CD4-positive, CD25-positive, alpha-beta regulatory T cell (primary cell): ENCODE data around the gene ATXN10. TPM values are rescaled to one million over a fixed set of nuclear protein-coding genes. Genes with fewer than 3 reads are reported as not detected.
A peak's percentile ranks its signal among the peaks of the same experiment; 100 is the strongest.

Source experiments
- ATAC-seq, 2 donors: fragments of 150-1000 bp; cut with Tn5 transposase; one replicate each; pipeline ENCODE4 v1.10.0; 2021; ENCODE audit warnings: low read depth in 2 of 2, moderate number of reproducible peaks in 2 of 2, moderate library complexity in 1 of 2
- DNase-seq, 3 donors: peaks; one replicate each; pipeline versions ENCODE4 v3.0.0 to v3.0.0-alpha.2; 2012 to 2022; ENCODE audit warnings: mixed read lengths in 1 of 3
- H3K27ac ChIP-seq: one replicate; pipeline ENCODE4 v1.7.0; 2013; ENCODE audit warnings: mild to moderate bottlenecking, low read length; ENCODE audit not compliant: insufficient read depth, poor library complexity, severe bottlenecking
- H3K27me3 ChIP-seq: one replicate; pipeline ENCODE4 v1.7.0; 2013; ENCODE audit warnings: low read length; ENCODE audit not compliant: control insufficient read depth, insufficient read depth
- H3K36me3 ChIP-seq: one replicate; pipeline ENCODE4 v1.7.0; 2013; ENCODE audit warnings: mild to moderate bottlenecking, low read length, moderate library complexity; ENCODE audit not compliant: control insufficient read depth, insufficient read depth
- H3K4me1 ChIP-seq: 2 replicates; pipeline ENCODE4 v1.7.0; 2013; ENCODE audit warnings: mild to moderate bottlenecking, low read length; ENCODE audit not compliant: insufficient read depth, control insufficient read depth, poor library complexity, severe bottlenecking
- H3K4me3 ChIP-seq: one replicate; pipeline ENCODE4 v1.7.0; 2013; ENCODE audit warnings: low read depth, mild to moderate bottlenecking, low read length, moderate library complexity
- H3K9me3 ChIP-seq, 2 experiments: 1 replicate in 1 of 2; 2 replicates in 1 of 2; pipeline ENCODE4 v1.7.0; 2013; ENCODE audit warnings: low read length in 2 of 2, mild to moderate bottlenecking in 1 of 2, moderate library complexity in 1 of 2; ENCODE audit not compliant: control insufficient read depth in 2 of 2
- H3K27ac Mint-ChIP-seq, 3 donors: one replicate each; pipeline ENCODE4 v1.8.0; 2020 to 2022; ENCODE audit warnings: mild to moderate bottlenecking in 3 of 3, mixed read lengths in 3 of 3, moderate library complexity in 2 of 3
- H3K27me3 Mint-ChIP-seq: one replicate; pipeline ENCODE4 v1.8.0; 2022; ENCODE audit warnings: mild to moderate bottlenecking, mixed read lengths
- H3K36me3 Mint-ChIP-seq: one replicate; pipeline ENCODE4 v1.8.0; 2020; ENCODE audit warnings: mixed read lengths
- H3K4me1 Mint-ChIP-seq, 4 donors: one replicate each; pipeline ENCODE4 v1.8.0; 2020 to 2022; ENCODE audit warnings: mixed read lengths in 4 of 4, mild to moderate bottlenecking in 1 of 4
- H3K4me3 Mint-ChIP-seq, 4 donors: one replicate each; pipeline ENCODE4 v1.8.0; 2020 to 2022; ENCODE audit warnings: mild to moderate bottlenecking in 4 of 4, mixed read lengths in 4 of 4, moderate library complexity in 3 of 4
- H3K9me3 Mint-ChIP-seq, 7 donors: one replicate each; pipeline ENCODE4 v1.8.0; 2020 to 2022; ENCODE audit warnings: mixed read lengths in 7 of 7, mild to moderate bottlenecking in 3 of 7, moderate library complexity in 2 of 7
- polyA plus RNA-seq, 4 donors: library from polyadenylated mRNA; unstranded; fragments of 300-500 nt; fragmentation: Illumina TruSeq; gene quantifications; one replicate each; pipeline ENCODE4 v1.2.3, GENCODE V29; 2021
- total RNA-seq: library from RNA; stranded (reverse); gene quantifications from one replicate; pipeline ENCODE4 v1.2.3, GENCODE V29; 2022

Gene ATXN10
- total and polyA plus RNA-seq, 5 donors from 2014 or later: 61.7 to 107 (median 80.6) TPM

GRCh38 chr22:45866126-45866645, 194.6 kb downstream of the ATXN10 start:
- Histone ChIP-seq H3K4me3 (no peak overlapping the region), H3K27ac (no peak overlapping the region), H3K27me3 (peaks cover 4% of the 10 kb centered on the region), H3K9me3 (no peaks in the 10 kb centered on the region), H3K4me1 (no peaks in the 10 kb centered on the region), H3K36me3 (no peaks in the 10 kb centered on the region)
- Mint-ChIP-seq H3K27me3 (peaks cover 50% of the 10 kb centered on the region), H3K36me3 (peaks cover 7% of the 10 kb centered on the region), H3K9me3 (peaks cover 0 to 8% (median 4%) of the 10 kb centered on the region in 7 donors), H3K4me1 (peaks cover 5 to 19% (median 12%) of the 10 kb centered on the region in 4 donors), H3K4me3 (no peak overlapping the region), H3K27ac (no peak overlapping the region)
- no peak for DNase-seq
- ATAC-seq: no peak

DNA sequence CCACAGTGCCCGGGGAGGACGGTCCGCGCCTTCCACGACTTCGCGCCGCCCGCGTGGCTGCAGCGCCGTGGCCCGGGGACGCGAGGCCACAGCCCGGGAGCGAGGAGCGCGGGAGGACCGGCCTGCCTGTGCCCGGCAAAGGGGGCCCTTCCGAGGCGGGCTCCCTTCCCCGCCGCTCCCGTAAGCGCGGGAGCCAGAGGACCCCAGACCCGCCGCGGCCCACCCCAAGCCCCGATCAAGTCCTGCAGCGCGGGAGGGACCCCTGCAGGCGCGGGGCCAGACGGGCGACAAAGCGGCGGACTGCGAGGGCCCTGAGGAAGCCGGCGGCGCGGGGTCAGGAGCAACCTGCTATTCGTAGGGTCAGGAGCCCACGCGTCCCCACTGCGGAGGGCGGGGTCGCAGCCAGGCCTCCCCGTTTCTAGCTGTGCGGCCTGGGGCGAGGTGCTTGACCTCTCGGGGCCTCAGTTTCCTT, 195.0 kb downstream of the ATXN10 start:
- peaks cover 7% of the 10 kb centered on the region for H3K36me3 Mint-ChIP-seq
- no peak overlapping the region for H3K27ac ChIP-seq
- H3K27me3 Mint-ChIP-seq: peaks cover 50% of the 10 kb centered on the region
- H3K4me1 Mint-ChIP-seq: peaks cover 5 to 19% (median 12%) of the 10 kb centered on the region in 4 donors
- H3K9me3 Mint-ChIP-seq: peaks cover 0 to 8% (median 4%) of the 10 kb centered on the region in 7 donors
- no peak overlapping the region for H3K4me3 ChIP-seq
- no peak overlapping the region for H3K4me3 Mint-ChIP-seq
- H3K36me3 ChIP-seq: no peaks in the 10 kb centered on the region
- DNase-seq (no peak), ATAC-seq (no peak)
- H3K27me3 ChIP-seq: peaks cover 4% of the 10 kb centered on the region
- no peaks in the 10 kb centered on the region for H3K9me3 ChIP-seq
- H3K4me1 ChIP-seq: no peaks in the 10 kb centered on the region
- H3K27ac Mint-ChIP-seq: no peak overlapping the region

DNA sequence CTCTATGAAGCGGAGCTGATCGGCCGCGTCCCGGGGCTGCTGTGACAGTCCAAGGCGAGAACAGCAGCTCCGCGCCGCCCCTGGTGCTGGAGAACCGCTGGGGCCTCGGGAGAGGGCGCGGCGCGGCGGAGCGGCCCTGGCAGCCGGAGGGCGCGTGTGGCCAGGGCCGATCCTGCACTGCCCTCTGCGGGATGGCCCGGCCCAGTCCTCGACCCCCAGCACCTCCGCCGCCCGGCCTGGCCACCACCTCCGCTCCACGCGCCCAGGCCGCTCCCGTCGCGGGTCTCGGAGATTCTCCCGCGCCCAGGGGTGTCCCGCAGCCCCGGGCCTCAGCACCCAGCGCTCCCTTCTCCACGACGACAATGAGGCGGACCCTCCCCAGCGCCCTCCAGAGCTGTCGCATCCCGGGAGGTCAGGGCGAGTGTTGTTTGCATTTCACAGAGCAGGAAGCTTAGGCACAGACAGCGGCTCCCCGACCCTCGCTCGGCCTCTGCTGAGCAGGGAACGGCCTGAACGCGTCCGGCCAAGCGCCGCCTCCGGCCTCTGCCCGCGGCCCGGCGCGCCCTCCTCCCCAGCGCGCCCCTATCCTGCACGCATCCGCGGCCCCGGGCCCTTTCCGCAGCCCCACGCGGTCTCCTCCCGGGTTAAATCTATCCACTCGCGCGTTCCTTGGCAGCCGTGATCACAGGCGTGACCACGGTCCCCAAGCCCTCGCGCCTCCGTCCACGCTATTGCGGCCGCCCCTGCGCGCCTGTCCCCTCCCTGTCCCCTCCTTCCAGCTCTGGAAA, 195.7 kb downstream of the ATXN10 start:
- H3K4me1 Mint-ChIP-seq: peaks cover 5 to 19% (median 12%) of the 10 kb centered on the region in 4 donors
- H3K36me3 Mint-ChIP-seq: peaks cover 3% of the 10 kb centered on the region
- no peaks in the 10 kb centered on the region for H3K36me3 ChIP-seq
- ATAC-seq (no peak), DNase-seq (no peak)
- no peak overlapping the region for H3K4me3 Mint-ChIP-seq
- H3K9me3 ChIP-seq: peaks cover 0 to under 1% of the 10 kb centered on the region in 2 experiments
- no peak overlapping the region for H3K27ac Mint-ChIP-seq
- H3K4me1 ChIP-seq: no peaks in the 10 kb centered on the region
- peaks cover 4% of the 10 kb centered on the region for H3K27me3 ChIP-seq
- H3K27me3 Mint-ChIP-seq: peaks cover 50% of the 10 kb centered on the region
- no peak overlapping the region for H3K27ac ChIP-seq
- H3K9me3 Mint-ChIP-seq: peaks cover 0 to 7% (median 4%) of the 10 kb centered on the region in 7 donors
- no peak overlapping the region for H3K4me3 ChIP-seq

GRCh38 chr22:45867906-45868555, 196.4 kb downstream of the ATXN10 start:
- Mint-ChIP-seq H3K4me3 (no peak overlapping the region), H3K36me3 (peaks cover 3% of the 10 kb centered on the region), H3K27me3 (peaks cover 50% of the 10 kb centered on the region), H3K9me3 (peaks cover 0 to 13% (median 4%) of the 10 kb centered on the region in 7 donors), H3K4me1 (peaks cover 5 to 19% (median 9%) of the 10 kb centered on the region in 4 donors), H3K27ac (no peak overlapping the region)
- no peak overlapping the region for H3K27ac ChIP-seq
- no peaks in the 10 kb centered on the region for H3K36me3 ChIP-seq
- no peak for ATAC-seq
- no peaks in the 10 kb centered on the region for H3K4me1 ChIP-seq
- H3K27me3 ChIP-seq: peaks cover 4% of the 10 kb centered on the region
- peaks cover 3 to 8% of the 10 kb centered on the region in 2 experiments for H3K9me3 ChIP-seq
- H3K4me3 ChIP-seq: no peak overlapping the region
- DNase-seq: no peak

DNA sequence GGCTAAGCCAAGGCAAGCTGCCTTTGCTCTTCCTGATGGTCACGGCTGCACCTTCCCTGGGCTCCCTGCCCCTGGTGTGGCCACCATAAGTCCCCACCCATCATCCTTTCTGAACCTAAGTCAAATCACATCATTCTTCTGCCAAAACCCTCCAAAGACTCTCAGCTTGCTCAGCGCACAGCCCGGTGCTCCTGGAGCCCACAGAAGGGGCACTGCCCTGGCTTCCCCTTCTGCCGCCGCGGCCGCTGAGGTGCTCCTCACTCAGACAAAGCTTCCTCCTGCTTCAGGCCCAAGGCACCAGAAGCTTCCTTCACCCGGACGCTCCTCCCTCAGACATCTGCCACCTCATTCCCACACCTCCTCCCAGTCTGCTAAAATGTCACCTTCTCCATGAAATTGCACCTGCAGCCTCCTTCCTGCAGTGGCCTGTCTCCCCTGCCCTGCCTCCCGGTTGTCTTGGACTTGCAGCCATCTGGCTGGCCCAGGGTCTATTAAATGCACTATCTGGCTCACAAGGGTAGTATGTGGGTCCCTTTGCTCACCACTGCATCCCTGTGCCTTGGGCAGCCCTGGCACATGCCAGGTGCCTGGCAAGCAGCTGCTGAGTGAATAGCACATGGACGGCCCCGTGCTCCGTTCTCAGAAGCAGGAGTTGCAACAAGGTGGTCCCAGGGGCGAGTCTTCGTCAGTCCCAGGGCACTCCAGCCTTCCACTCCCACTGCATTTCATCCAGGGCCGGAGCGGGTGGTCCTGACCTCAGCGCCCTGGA, 197.1 kb downstream of the ATXN10 start:
- Histone ChIP-seq H3K27ac (no peak overlapping the region), H3K36me3 (no peaks in the 10 kb centered on the region), H3K9me3 (peaks cover 4 to 10% of the 10 kb centered on the region in 2 experiments), H3K27me3 (no peaks in the 10 kb centered on the region), H3K4me1 (no peaks in the 10 kb centered on the region), H3K4me3 (no peak overlapping the region)
- peaks cover 48% of the 10 kb centered on the region for H3K27me3 Mint-ChIP-seq
- peak overlapping the region in 1 of 4 donors; percentile 68 for H3K4me3 Mint-ChIP-seq
- DNase-seq (no peak), ATAC-seq (no peak)
- H3K9me3 Mint-ChIP-seq: peaks cover 0 to 17% (median 5%) of the 10 kb centered on the region in 7 donors
- H3K4me1 Mint-ChIP-seq: peaks cover 5 to 19% (median 9%) of the 10 kb centered on the region in 4 donors
- H3K36me3 Mint-ChIP-seq: peaks cover 3% of the 10 kb centered on the region
- no peak overlapping the region for H3K27ac Mint-ChIP-seq

DNA sequence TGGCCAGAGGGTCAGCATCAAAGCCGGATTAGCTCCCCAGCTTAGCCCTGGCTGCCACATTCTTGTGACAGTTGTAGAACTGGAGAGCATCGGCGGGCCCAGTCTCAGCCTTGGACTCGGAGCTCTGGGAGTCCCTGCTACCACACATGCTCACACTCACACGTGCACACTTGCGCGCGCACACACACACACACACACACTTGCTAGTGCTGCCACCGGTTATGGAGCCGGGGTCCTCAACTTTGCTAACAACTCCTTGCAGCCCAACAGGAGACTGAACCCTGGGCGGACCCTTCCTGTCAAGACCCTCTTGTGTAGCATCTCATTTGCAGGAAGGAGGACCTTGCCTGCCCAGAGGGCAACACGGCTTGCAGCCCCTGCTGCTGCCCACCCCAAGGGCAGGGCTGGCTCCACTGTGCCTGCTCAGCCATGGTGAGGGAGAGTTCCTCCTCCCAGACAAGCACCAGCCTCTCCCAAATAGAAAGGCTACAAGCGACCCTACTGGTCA, 197.8 kb downstream of the ATXN10 start:
- peaks cover 44% of the 10 kb centered on the region for H3K27me3 Mint-ChIP-seq
- Histone ChIP-seq H3K4me3 (no peak overlapping the region), H3K4me1 (no peaks in the 10 kb centered on the region), H3K9me3 (peaks cover 4 to 10% of the 10 kb centered on the region in 2 experiments), H3K27me3 (no peaks in the 10 kb centered on the region), H3K36me3 (no peaks in the 10 kb centered on the region), H3K27ac (no peak overlapping the region)
- H3K9me3 Mint-ChIP-seq: peaks cover 0 to 17% (median 5%) of the 10 kb centered on the region in 7 donors
- no peak overlapping the region for H3K4me3 Mint-ChIP-seq
- peaks cover 3% of the 10 kb centered on the region for H3K36me3 Mint-ChIP-seq
- ATAC-seq (no peak), DNase-seq (no peak)
- H3K4me1 Mint-ChIP-seq: peaks cover 5 to 13% (median 6%) of the 10 kb centered on the region in 4 donors
- H3K27ac Mint-ChIP-seq: no peak overlapping the region

DNA sequence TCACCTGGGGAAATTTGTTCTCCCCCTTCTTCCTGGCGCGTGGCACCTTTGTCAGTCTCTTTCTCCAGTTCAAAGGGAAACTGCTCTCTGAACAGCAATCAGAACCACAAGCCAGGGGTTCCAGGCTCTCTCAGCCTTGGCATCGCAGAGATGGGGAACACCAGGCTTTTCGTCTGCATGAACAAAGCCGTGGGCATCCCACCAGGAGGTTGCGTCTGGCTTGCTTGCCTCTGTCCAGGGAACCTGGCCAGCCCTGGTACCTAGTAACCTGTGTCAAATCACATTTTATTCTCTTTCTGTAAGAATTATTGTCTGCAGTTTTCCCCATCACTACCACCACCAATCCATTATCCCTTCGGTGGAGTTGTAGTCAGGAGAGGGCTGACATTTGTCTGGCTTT, 198.4 kb downstream of the ATXN10 start:
- DNase-seq (no peak), ATAC-seq (no peak)
- Histone ChIP-seq H3K36me3 (no peaks in the 10 kb centered on the region), H3K9me3 (peaks cover 4 to 10% of the 10 kb centered on the region in 2 experiments), H3K27me3 (no peaks in the 10 kb centered on the region), H3K27ac (no peak overlapping the region), H3K4me1 (no peaks in the 10 kb centered on the region), H3K4me3 (no peak overlapping the region)
- Mint-ChIP-seq H3K36me3 (peaks cover 2% of the 10 kb centered on the region), H3K27me3 (peaks cover 41% of the 10 kb centered on the region), H3K27ac (no peak overlapping the region), H3K4me3 (no peak overlapping the region), H3K9me3 (peaks cover 0 to 17% (median 5%) of the 10 kb centered on the region in 7 donors), H3K4me1 (peaks cover under 1 to 10% (median 2%) of the 10 kb centered on the region in 4 donors)
